Measurements from ENCODE around the gene ZNF768.
"Not testable (repeated sequence)": the region's sequence is repeated elsewhere in the genome, so short reads cannot be mapped to it uniquely, and the experiment has no call there.

The ZNF768 gene

GRCh38 chr16:30511509-30511908 lies 14.9 kb downstream of the ZNF768 start:
- in situ Hi-C loops (cut with MboI; ENCODE audit: low sequenced_read_pairs): no loop called here

GRCh38 chr16:30510376-30510938 lies 15.9 kb downstream of the ZNF768 start:
- in situ Hi-C loops (cut with MboI; ENCODE audit: low sequenced_read_pairs): no loop called here

GRCh38 chr16:30509081-30509765 lies 17.1 kb downstream of the ZNF768 start:
- in situ Hi-C loops (cut with MboI; ENCODE audit: low sequenced_read_pairs): no loop called here

- in situ Hi-C loops (cut with MboI; ENCODE audit: low sequenced_read_pairs): no loop called here
These were observed 22.7 kb downstream of the ZNF768 start for GRCh38 chr16:30503403-30504296.

- in situ Hi-C loops (cut with MboI; ENCODE audit: low sequenced_read_pairs): no loop called here
These were observed 27.1 kb downstream of the ZNF768 start for GRCh38 chr16:30499284-30499683.

- in situ Hi-C loops (cut with MboI; ENCODE audit: low sequenced_read_pairs): no loop called here
These were observed 31.7 kb downstream of the ZNF768 start for GRCh38 chr16:30494709-30495108.

- in situ Hi-C loops (cut with MboI; ENCODE audit: low sequenced_read_pairs): no loop called here
These were observed 32.4 kb downstream of the ZNF768 start for GRCh38 chr16:30493941-30494488.

GRCh38 chr16:30491744-30492308 lies 34.5 kb downstream of the ZNF768 start:
- in situ Hi-C loops (cut with MboI; ENCODE audit: low sequenced_read_pairs): no loop called here

GRCh38 chr16:30491229-30491628 lies 35.1 kb downstream of the ZNF768 start:
- in situ Hi-C loops (cut with MboI; ENCODE audit: low sequenced_read_pairs): no loop called here

- in situ Hi-C loops (cut with MboI; ENCODE audit: low sequenced_read_pairs): no loop called here
These were observed 36.2 kb downstream of the ZNF768 start for GRCh38 chr16:30490210-30490609.

GRCh38 chr16:30488764-30489605 lies 37.4 kb downstream of the ZNF768 start:
- in situ Hi-C loops (cut with MboI; ENCODE audit: low sequenced_read_pairs): no loop called here

GRCh38 chr16:30485818-30486436 lies 40.4 kb downstream of the ZNF768 start:
- in situ Hi-C loops (cut with MboI; ENCODE audit: low sequenced_read_pairs): no loop called here

- in situ Hi-C loops (cut with MboI; ENCODE audit: low sequenced_read_pairs): no loop called here
These were observed 41.5 kb downstream of the ZNF768 start for GRCh38 chr16:30484887-30485286.

GRCh38 chr16:30482366-30482765 lies 44.0 kb downstream of the ZNF768 start:
- in situ Hi-C loops (cut with MboI; ENCODE audit: low sequenced_read_pairs): no loop called here

- in situ Hi-C loops (cut with MboI; ENCODE audit: low sequenced_read_pairs): no loop called here
These were observed 45.0 kb downstream of the ZNF768 start for GRCh38 chr16:30481381-30481780.

- in situ Hi-C loops (cut with MboI; ENCODE audit: low sequenced_read_pairs): no loop called here
These were observed 47.4 kb downstream of the ZNF768 start for GRCh38 chr16:30478766-30479478.

- in situ Hi-C loops (cut with MboI; ENCODE audit: low sequenced_read_pairs): not testable (repeated sequence)
These were observed 48.6 kb downstream of the ZNF768 start for GRCh38 chr16:30477773-30478172.

GRCh38 chr16:30476991-30477390 lies 49.4 kb downstream of the ZNF768 start:
- in situ Hi-C loops (cut with MboI; ENCODE audit: low sequenced_read_pairs): no loop called here

GRCh38 chr16:30474684-30475083 lies 51.7 kb downstream of the ZNF768 start:
- in situ Hi-C loops (cut with MboI; ENCODE audit: low sequenced_read_pairs): no loop called here

Data from hTERT RPE-1 (cell line).